Measurements from ENCODE around the gene MAP1B.

- TF ChIP-seq CTCF (IDR thresholded peaks at IDR 0.05 in 2 of 3, conservative IDR thresholded peaks at IDR 0.05 in 1 of 3; ENCODE audit: insufficient read depth in 2 of 3, low read depth in 1 of 3, low read length in 3 of 3) = no peak
- no peak for TF ChIP-seq ZNF668 (CRISPR knock-in tag; IDR thresholded peaks at IDR 0.05)
- TF ChIP-seq ZNF780A (CRISPR knock-in tag; IDR thresholded peaks at IDR 0.05) = no peak
- no peak for TF ChIP-seq TCF3 (CRISPR knock-in tag; IDR thresholded peaks at IDR 0.05)
- TF ChIP-seq HMBOX1 (IDR thresholded peaks at IDR 0.05) = no peak
- no peak for TF ChIP-seq ERF (CRISPR knock-in tag; IDR thresholded peaks at IDR 0.05)
- TF ChIP-seq PATZ1 (CRISPR knock-in tag; IDR thresholded peaks at IDR 0.05; ENCODE audit: borderline replicate concordance) = no peak
- no peak for TF ChIP-seq SREBF2 (CRISPR knock-in tag; IDR thresholded peaks at IDR 0.05)
- TF ChIP-seq ZNF699 (CRISPR knock-in tag; IDR thresholded peaks at IDR 0.05; ENCODE audit: insufficient replicate concordance) = no peak
- TF ChIP-seq ZNF318 (IDR thresholded peaks at IDR 0.05; ENCODE audit: borderline replicate concordance in 1 of 2, low read depth in 1 of 2) = no peak
- no peak for TF ChIP-seq USF1 (CRISPR knock-in tag; IDR thresholded peaks at IDR 0.05)
- no peak for TF ChIP-seq RNF2 (IDR thresholded peaks at IDR 0.05)
- no peak for TF ChIP-seq SRSF9 (IDR thresholded peaks at IDR 0.05; ENCODE audit: borderline replicate concordance, low read depth, low read length)
- TF ChIP-seq RBBP5 (IDR thresholded peaks at IDR 0.05; ENCODE audit: borderline replicate concordance, insufficient read depth, low read length, poor library complexity, severe bottlenecking) = no peak
These were observed 45.3 kb downstream of the MAP1B start for GRCh38 chr5:72152545-72152944.

Data from K562 (cell line).